HG03469 (cell line): ENCODE data around the gene KCNE1.

Experiments
- ATAC-seq: cut with Tn5 transposase; IDR thresholded peaks from one replicate; pipeline ENCODE4 v1.9.1; 2021; ENCODE audit warnings: mild to moderate bottlenecking, moderate library complexity, moderate number of reproducible peaks; ENCODE audit not compliant: unreplicated experiment

KCNE1 gene

GRCh38 chr21:34536311-34536710 lies 24.3 kb upstream of the KCNE1 start:
- ATAC-seq: no peak

- ATAC-seq: no peak
Measured at GRCh38 chr21:34535886-34536285, 23.9 kb upstream of the KCNE1 start.

DNA sequence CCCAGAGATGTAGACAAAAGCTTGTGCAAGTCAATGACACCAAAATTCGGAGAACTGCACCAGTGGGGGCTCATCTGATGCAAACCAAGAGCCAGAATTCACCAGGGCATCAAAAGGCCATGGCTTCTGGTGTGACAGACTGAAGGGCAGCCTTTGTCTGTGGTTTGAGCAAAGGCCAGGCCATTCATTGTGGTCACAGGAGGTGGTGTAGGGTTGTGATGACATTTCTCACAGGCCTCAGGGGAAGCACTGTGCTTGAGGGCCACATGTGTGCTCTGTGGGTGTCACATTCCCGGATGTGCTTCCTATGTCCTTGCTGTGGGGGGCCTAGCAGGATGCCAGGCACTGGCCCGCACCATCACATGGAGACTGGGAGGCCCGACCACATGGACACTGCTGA lies 22.5 kb upstream of the KCNE1 start:
- no peak for ATAC-seq

DNA sequence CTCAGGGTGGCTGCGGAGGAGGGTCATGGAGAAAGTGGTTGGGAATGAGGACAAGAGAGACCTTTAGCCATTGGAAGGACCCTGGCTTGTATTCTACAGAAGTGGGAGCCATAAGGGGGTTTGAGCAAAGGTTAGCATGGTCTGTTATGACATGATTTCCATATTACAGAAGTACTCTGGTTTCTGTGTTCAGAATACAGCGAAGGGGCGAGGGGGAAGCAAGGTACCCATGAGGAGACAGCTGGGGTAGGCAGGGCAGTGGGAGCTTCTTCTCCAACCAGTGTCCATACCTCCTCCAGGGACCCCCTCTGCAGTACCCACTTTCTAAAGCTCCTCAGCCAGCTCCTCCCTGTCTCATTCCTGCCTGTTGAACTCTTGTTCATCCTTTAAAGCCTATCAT lies 21.9 kb upstream of the KCNE1 start:
- ATAC-seq: no peak

DNA sequence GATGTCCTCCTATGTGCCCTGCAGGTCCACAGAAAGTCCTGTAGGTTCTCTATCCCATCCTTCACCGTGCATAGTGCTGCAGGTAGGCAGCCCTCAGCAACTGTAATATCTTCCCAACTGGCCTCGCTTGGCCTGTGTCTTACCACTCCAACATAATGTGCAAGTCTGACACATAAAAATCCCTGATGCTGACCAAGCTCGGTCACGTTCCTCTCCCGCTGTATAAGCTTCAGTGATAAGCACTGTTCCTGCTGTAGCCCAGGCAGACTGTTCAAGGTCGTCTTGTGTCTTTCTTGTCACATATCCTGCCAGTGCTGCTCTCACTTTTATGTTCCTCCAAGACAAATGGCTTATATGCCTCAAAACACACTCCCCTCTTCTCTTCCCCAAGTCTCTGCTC lies 19.4 kb upstream of the KCNE1 start:
- ATAC-seq: no peak

DNA sequence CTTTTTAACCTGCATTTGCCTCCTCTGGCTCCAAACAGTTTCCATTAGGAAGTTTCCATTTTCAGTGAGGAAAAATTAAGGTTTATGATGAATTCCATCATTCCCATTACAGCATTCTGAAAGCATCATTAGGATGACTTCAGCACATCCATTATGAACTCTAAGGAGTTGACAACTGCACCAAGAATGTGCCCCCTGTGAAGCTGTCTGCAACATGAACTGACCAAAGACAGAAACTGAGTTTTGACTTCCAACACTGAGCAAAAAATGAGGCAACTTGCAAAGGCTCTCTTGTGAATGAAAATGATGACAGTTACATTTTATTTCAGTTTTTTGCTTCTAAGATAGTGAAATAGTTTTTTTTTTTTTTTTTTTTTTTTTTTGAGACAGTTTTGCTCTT lies 18.3 kb upstream of the KCNE1 start:
- no peak for ATAC-seq

- ATAC-seq: no peak
Measured at GRCh38 chr21:34528131-34528561, 16.1 kb upstream of the KCNE1 start.

- ATAC-seq: no peak
Measured at GRCh38 chr21:34526618-34527290, 14.7 kb upstream of the KCNE1 start.

DNA sequence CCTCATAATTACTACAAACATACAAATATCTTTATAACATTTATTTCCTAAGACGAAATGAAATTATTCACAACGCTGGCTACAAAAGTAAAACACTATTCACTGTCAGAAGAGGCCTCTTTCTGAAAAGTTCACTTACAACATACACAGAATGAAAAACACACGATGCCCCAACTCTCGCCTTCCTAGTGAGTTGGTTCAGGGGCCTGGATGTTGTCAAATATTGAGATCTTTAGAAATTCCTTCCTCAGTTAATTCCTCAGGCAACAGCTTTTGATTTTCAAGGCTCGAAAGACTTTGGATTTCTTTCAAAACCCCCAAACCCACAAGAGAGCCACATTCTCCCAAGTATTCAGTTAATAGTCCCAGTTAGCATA lies 14.2 kb upstream of the KCNE1 start:
- no peak for ATAC-seq

- ATAC-seq: no peak
Measured at GRCh38 chr21:34524646-34525601, 12.9 kb upstream of the KCNE1 start.

DNA sequence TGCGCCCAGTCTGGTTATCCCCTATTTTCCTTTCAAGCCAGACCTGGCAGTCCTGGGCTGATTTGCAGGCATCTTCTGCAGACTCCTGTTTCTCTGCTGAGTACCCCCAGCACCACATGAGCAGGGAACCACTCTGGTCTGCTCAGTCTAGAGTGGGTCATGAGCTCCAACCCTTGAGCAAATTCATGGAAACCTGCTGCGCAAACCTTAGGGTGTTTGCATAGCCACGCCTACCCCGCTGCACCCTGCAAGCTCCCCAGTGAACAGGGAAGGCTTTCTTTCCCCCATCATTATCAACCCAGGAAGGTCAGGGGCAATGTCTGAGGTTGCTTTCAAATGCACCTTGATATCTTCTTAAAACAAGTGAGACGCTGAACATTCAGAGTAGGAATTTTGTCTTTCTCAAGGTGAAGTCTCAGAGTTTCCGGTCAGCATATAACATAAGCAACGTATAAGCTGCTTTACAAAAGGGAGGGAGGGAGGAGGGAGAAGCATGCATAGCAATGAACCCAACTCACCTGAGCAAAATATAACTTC lies 11.1 kb upstream of the KCNE1 start:
- ATAC-seq: no peak

GRCh38 chr21:34522284-34522683 lies 10.3 kb upstream of the KCNE1 start:
- no peak for ATAC-seq

- no peak for ATAC-seq
Measured at GRCh38 chr21:34521561-34521960, 9.6 kb upstream of the KCNE1 start.

- ATAC-seq: no peak
Measured at GRCh38 chr21:34520764-34521508, 8.9 kb upstream of the KCNE1 start.

DNA sequence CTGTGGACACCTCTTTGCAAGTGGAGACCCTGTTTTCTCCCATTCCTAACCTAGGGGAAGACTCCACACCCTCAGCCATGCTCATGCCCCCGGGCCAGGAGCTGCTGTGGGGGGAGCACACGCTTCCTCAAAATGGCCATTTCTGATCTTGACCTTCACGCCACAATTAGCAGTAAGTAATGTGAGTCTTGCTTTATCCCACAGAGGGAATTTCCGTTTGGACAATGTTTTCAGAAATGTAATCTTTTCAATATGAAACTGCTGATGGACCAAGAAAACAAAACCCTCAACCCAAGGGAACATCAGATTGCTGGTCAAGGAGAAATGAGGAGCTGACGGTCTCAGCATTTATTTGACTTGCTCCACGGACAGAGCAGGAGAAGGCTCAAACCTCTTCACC lies 8.3 kb upstream of the KCNE1 start:
- no peak for ATAC-seq

GRCh38 chr21:34519694-34520093 lies 7.7 kb upstream of the KCNE1 start:
- ATAC-seq: no peak

DNA sequence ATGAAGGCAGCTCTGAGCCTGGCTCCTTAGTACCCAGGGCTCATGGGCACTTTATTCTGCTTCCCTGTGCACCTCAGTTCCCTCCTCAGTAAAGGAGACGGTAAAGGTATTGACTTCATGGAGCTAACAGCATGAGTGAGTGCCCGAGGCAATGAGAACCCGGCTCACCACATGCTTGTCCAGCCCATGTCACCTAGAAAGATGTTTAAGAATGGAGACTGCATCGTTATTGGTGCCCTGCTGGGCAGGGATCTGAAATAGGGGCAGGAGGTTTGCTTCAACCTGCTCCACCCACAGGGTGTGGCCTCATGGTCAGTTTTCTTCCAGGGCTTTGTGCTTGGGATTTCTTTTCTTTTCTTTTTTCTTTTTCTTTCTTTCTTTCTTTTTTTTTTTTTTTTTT lies 7.0 kb upstream of the KCNE1 start:
- ATAC-seq: no peak

- ATAC-seq: no peak
Measured at GRCh38 chr21:34518301-34518700, 6.3 kb upstream of the KCNE1 start.

DNA sequence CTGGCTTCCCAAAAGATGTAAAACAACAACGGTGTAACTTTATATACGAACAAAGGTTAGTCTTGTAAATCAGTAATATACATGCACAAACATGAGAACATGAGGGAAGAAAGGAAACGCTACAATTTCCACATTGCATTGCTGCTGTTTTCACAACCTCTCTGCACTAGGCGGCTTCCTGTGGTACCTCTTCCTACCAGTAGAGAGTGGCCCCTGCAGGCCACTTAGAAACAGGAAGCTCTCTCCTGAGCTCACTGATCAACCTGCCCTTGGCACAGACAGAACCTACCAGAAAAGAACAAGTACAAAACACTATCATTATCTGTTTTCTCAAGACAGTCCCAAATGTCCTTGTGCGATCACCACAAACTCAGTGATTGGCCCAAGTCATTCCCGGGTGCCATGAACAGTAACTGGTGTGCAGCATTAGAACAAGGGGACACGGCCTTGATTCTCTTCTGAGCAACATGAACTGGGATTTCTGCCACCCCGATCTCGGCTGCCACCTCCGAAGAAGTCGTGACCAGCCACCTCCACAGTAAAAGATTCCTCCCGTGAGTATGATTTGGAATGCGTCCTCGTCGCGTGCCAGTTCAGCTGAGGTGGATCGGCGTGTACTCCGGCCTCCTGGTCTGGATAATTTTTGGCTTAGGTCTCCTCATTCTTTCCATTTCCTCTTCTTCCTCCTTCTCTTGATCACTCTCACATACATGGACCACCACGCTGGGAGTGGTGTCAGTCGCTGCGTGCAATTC lies 5.7 kb upstream of the KCNE1 start:
- ATAC-seq: no peak

GRCh38 chr21:34517039-34517438 lies 5.0 kb upstream of the KCNE1 start:
- no peak for ATAC-seq
